ENCODE measurements around the gene ZNF805. TPM values are rescaled to one million over a fixed set of nuclear protein-coding genes. Genes with fewer than 3 reads are reported as not detected.
"Not testable (repeated sequence)": the region's sequence is repeated elsewhere in the genome, so short reads cannot be mapped to it uniquely, and the experiment has no call there.

The ZNF805 gene
- total and polyA plus RNA-seq, 2 experiments from 2014 or later = 3.2 to 15.9 TPM

DNA sequence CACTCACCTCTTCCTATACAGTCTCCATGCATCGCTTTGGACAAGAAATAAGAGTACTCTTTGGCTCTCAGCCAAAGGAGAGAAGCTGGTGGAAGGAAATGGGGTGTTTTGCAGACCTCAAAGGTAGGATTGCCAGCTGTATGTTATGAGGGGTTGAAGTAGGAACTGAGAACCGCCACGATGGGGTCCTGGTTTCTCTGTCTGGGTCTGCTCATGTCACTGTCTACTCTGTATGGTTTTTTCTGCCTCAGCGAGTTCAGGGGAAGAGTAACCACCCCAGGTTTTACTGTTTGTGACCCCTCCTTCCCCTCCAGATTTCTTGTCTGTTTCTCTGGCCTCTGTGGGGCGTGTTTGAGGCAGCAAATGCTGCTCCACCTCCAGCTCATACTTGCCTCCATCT lies 4.1 kb downstream of the ZNF805 start:
- no peaks in the 10 kb centered on the region for H4K20me1 ChIP-seq (ENCODE audit: insufficient read depth)
- H2AFZ ChIP-seq = no peak overlapping the region
- TF ChIP-seq EZH2phosphoT487 (IDR thresholded peaks at IDR 0.05; ENCODE audit: insufficient read depth, low read depth) (no peak), EZH2 (IDR thresholded peaks at IDR 0.05; ENCODE audit: insufficient read depth, poor library complexity, severe bottlenecking) (no peak)
- WGBS, 2 experiments (ENCODE audit: low coverage in 1 of 2, low lambda C conversion rate in 2 of 2, missing lambda C conversion rate in 2 of 2) = 92 to 94% methylated on average over 5 of the region's 5 CpGs
- peaks cover 23% of the 10 kb centered on the region; the same call in 1 of the 2 replicates for H3K36me3 ChIP-seq (ENCODE audit: low read depth)
- H3K4me3 ChIP-seq = no peak overlapping the region
- H3K9me2 ChIP-seq (ENCODE audit: insufficient read depth) = no peaks in the 10 kb centered on the region
- no peak overlapping the region for H3K27ac ChIP-seq
- no peaks in the 10 kb centered on the region for H3F3A ChIP-seq (ENCODE audit: insufficient read depth)
- peaks cover 85% of the 10 kb centered on the region for H3K79me2 ChIP-seq (ENCODE audit: insufficient read depth)
- no peak overlapping the region for H3K4me2 ChIP-seq (ENCODE audit: unreplicated experiment)
- no peak overlapping the region for H3K9ac ChIP-seq
- H3K4me1 ChIP-seq (ENCODE audit: insufficient read depth) = peaks cover 12% of the 10 kb centered on the region
- in situ Hi-C loops (cut with MboI) = no loop called here
- no peak for DNase-seq
- no peaks in the 10 kb centered on the region for H3K9me3 ChIP-seq (ENCODE audit: low read depth)
- H3K27me3 ChIP-seq (replicated peaks; ENCODE audit: insufficient read depth) = no peaks in the 10 kb centered on the region

DNA sequence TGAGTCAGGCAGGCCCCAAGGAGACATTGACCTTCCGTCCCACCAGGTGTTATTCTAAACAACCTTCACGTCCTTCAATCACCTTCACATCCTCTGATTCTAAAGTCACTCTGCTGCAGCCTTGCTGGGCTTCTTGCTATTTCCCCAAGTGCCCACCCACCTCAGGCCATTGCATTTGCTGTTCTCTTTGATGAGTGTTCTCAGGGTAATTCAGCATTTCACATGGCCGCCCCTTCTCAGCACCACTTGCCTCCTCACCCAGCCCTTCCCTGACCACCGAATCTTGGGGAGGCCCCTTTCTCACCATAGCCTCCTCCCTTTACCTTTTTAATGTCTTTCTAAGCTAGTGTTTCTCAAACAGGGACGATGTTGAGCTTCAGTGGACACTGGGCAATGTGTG lies 4.6 kb downstream of the ZNF805 start:
- H3K9me2 ChIP-seq (ENCODE audit: insufficient read depth) = no peaks in the 10 kb centered on the region
- H3K79me2 ChIP-seq (ENCODE audit: insufficient read depth) = peaks cover 85% of the 10 kb centered on the region
- H2AFZ ChIP-seq = no peak overlapping the region
- no peaks in the 10 kb centered on the region for H3K27me3 ChIP-seq (replicated peaks; ENCODE audit: insufficient read depth)
- H3K27ac ChIP-seq = no peak overlapping the region
- no peak overlapping the region for H3K4me3 ChIP-seq
- TF ChIP-seq EZH2phosphoT487 (IDR thresholded peaks at IDR 0.05; ENCODE audit: insufficient read depth, low read depth) (no peak), EZH2 (IDR thresholded peaks at IDR 0.05; ENCODE audit: insufficient read depth, poor library complexity, severe bottlenecking) (no peak)
- no peak for DNase-seq
- no peak overlapping the region for H3K9ac ChIP-seq
- peaks cover 23% of the 10 kb centered on the region; the same call in 1 of the 2 replicates for H3K36me3 ChIP-seq (ENCODE audit: low read depth)
- H4K20me1 ChIP-seq (ENCODE audit: insufficient read depth) = no peaks in the 10 kb centered on the region
- no peaks in the 10 kb centered on the region for H3F3A ChIP-seq (ENCODE audit: insufficient read depth)
- H3K9me3 ChIP-seq (ENCODE audit: low read depth) = no peaks in the 10 kb centered on the region
- 94 to 95% methylated on average over 5 of the region's 5 CpGs for WGBS, 2 experiments (ENCODE audit: low coverage in 1 of 2, low lambda C conversion rate in 2 of 2, missing lambda C conversion rate in 2 of 2)
- in situ Hi-C loops (cut with MboI) = no loop called here
- no peak overlapping the region for H3K4me2 ChIP-seq (ENCODE audit: unreplicated experiment)
- H3K4me1 ChIP-seq (ENCODE audit: insufficient read depth) = peaks cover 12% of the 10 kb centered on the region

DNA sequence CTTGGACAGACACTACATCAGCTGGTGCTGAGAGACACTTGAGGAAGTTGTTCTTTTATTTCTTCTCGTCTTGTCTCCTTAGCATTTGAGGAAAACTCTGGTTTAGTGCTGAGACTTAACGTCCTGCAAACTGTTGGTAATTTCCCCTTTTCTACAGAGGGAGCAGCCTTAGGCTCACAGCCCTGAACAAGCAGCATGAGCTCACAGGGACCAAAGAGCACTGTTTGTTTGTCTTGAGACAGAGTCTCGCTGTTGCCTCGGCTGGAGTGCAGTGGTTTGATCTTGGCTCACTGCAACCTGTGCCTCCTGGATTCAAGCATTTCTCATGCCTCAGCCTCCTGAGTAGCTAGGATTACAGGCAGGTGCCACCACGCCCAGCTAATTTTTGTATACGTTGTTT lies 5.5 kb downstream of the ZNF805 start:
- H2AFZ ChIP-seq = no peak overlapping the region
- H3K9ac ChIP-seq = no peak overlapping the region
- no peaks in the 10 kb centered on the region for H4K20me1 ChIP-seq (ENCODE audit: insufficient read depth)
- no peaks in the 10 kb centered on the region for H3K27me3 ChIP-seq (replicated peaks; ENCODE audit: insufficient read depth)
- no peaks in the 10 kb centered on the region for H3K9me3 ChIP-seq (ENCODE audit: low read depth)
- H3K4me2 ChIP-seq (ENCODE audit: unreplicated experiment) = no peak overlapping the region
- in situ Hi-C loops (cut with MboI) = no loop called here
- peaks cover 87% of the 10 kb centered on the region for H3K79me2 ChIP-seq (ENCODE audit: insufficient read depth)
- WGBS, 2 experiments (ENCODE audit: low coverage in 1 of 2, low lambda C conversion rate in 2 of 2, missing lambda C conversion rate in 2 of 2) = 97 to 99% methylated on average over 6 of the region's 6 CpGs
- H3K36me3 ChIP-seq (ENCODE audit: low read depth) = peaks cover 29% of the 10 kb centered on the region; the same call in 1 of the 2 replicates
- no peaks in the 10 kb centered on the region for H3F3A ChIP-seq (ENCODE audit: insufficient read depth)
- H3K9me2 ChIP-seq (ENCODE audit: insufficient read depth) = no peaks in the 10 kb centered on the region
- peaks cover 12% of the 10 kb centered on the region for H3K4me1 ChIP-seq (ENCODE audit: insufficient read depth)
- no peak overlapping the region for H3K4me3 ChIP-seq
- TF ChIP-seq EZH2phosphoT487 (IDR thresholded peaks at IDR 0.05; ENCODE audit: insufficient read depth, low read depth) (no peak), EZH2 (IDR thresholded peaks at IDR 0.05; ENCODE audit: insufficient read depth, poor library complexity, severe bottlenecking) (no peak)
- no peak overlapping the region for H3K27ac ChIP-seq
- no peak for DNase-seq

DNA sequence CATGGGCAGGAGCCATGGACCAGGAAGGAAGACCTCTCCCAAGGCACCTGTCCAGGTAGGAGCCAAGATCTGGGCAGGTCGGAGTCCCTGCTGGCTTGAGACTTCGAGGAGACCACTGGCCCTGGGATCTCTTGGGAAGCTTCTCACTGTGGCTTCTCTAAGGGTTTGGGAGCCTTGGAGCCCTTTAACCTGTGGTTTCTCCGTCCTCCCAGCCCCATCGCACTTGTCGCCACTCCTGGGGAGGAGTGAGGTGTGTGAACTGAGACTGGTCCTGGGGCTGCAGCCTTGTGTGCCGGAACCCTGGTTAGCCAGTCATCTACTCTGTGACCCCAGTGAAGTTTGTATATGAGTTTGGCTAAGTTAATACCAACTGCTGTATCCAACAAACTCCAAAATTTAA lies 8.2 kb downstream of the ZNF805 start:
- no peaks in the 10 kb centered on the region; the same call in 1 of the 2 replicates for H3F3A ChIP-seq (ENCODE audit: insufficient read depth)
- H4K20me1 ChIP-seq (ENCODE audit: insufficient read depth) = no peaks in the 10 kb centered on the region
- H3K27ac ChIP-seq = no peak overlapping the region
- no peak overlapping the region for H3K4me3 ChIP-seq
- peaks cover 55% of the 10 kb centered on the region for H3K36me3 ChIP-seq (ENCODE audit: low read depth)
- no peak overlapping the region for H2AFZ ChIP-seq
- no peak overlapping the region for H3K9ac ChIP-seq
- TF ChIP-seq EZH2 (IDR thresholded peaks at IDR 0.05; ENCODE audit: insufficient read depth, poor library complexity, severe bottlenecking) = no peak
- TF ChIP-seq EZH2phosphoT487 (IDR thresholded peaks at IDR 0.05; ENCODE audit: insufficient read depth, low read depth) = no peak
- H3K4me1 ChIP-seq (ENCODE audit: insufficient read depth) = no peaks in the 10 kb centered on the region
- no peaks in the 10 kb centered on the region for H3K9me2 ChIP-seq (ENCODE audit: insufficient read depth)
- in situ Hi-C loops (cut with MboI) = no loop called here
- no peaks in the 10 kb centered on the region for H3K9me3 ChIP-seq (ENCODE audit: low read depth)
- no peaks in the 10 kb centered on the region for H3K27me3 ChIP-seq (replicated peaks; ENCODE audit: insufficient read depth)
- DNase-seq = no peak
- WGBS, 2 experiments (ENCODE audit: low coverage in 1 of 2, low lambda C conversion rate in 2 of 2, missing lambda C conversion rate in 2 of 2) = 82 to 83% methylated on average over 6 of the region's 6 CpGs
- H3K4me2 ChIP-seq (ENCODE audit: unreplicated experiment) = no peak overlapping the region
- H3K79me2 ChIP-seq (ENCODE audit: insufficient read depth) = peaks cover 82% of the 10 kb centered on the region

DNA sequence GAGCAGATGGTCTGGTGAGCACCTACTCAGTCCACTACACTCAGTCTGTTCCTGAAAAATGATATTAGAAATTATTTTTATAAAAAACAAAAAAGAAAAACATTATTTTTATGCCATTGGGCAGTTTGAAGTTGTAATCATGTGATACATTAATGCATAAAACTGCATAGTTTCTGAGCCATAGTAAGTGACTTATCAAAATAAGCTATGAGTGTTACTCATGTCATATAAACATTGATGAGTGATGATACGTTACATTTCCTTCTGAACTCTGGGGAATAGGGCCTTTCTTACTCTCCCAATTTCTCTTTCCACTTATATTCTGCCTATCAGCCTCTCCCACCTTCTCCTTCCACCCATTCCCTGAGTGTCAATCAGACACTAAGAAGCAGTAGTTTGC lies 8.9 kb downstream of the ZNF805 start:
- H3K9me2 ChIP-seq (ENCODE audit: insufficient read depth) = no peaks in the 10 kb centered on the region
- no peaks in the 10 kb centered on the region; the same call in none of the 2 replicates for H3F3A ChIP-seq (ENCODE audit: insufficient read depth)
- H3K4me1 ChIP-seq (ENCODE audit: insufficient read depth) = no peaks in the 10 kb centered on the region
- H3K9me3 ChIP-seq (ENCODE audit: low read depth) = no peaks in the 10 kb centered on the region
- no peak overlapping the region for H3K9ac ChIP-seq
- in situ Hi-C loops (cut with MboI) = no loop called here
- no peaks in the 10 kb centered on the region for H3K27me3 ChIP-seq (replicated peaks; ENCODE audit: insufficient read depth)
- no peak overlapping the region for H3K4me2 ChIP-seq (ENCODE audit: unreplicated experiment)
- TF ChIP-seq EZH2phosphoT487 (IDR thresholded peaks at IDR 0.05; ENCODE audit: insufficient read depth, low read depth) (no peak), EZH2 (IDR thresholded peaks at IDR 0.05; ENCODE audit: insufficient read depth, poor library complexity, severe bottlenecking) (no peak)
- no peak for DNase-seq
- WGBS, 2 experiments (ENCODE audit: low coverage in 1 of 2, low lambda C conversion rate in 2 of 2, missing lambda C conversion rate in 2 of 2) = 79 to 82% methylated on average over 1 of the region's 1 CpG
- H3K36me3 ChIP-seq (ENCODE audit: low read depth) = peaks cover 58% of the 10 kb centered on the region
- H3K27ac ChIP-seq = no peak overlapping the region
- no peak overlapping the region for H3K4me3 ChIP-seq
- H4K20me1 ChIP-seq (ENCODE audit: insufficient read depth) = no peaks in the 10 kb centered on the region
- peaks cover 82% of the 10 kb centered on the region for H3K79me2 ChIP-seq (ENCODE audit: insufficient read depth)
- H2AFZ ChIP-seq = no peak overlapping the region

DNA sequence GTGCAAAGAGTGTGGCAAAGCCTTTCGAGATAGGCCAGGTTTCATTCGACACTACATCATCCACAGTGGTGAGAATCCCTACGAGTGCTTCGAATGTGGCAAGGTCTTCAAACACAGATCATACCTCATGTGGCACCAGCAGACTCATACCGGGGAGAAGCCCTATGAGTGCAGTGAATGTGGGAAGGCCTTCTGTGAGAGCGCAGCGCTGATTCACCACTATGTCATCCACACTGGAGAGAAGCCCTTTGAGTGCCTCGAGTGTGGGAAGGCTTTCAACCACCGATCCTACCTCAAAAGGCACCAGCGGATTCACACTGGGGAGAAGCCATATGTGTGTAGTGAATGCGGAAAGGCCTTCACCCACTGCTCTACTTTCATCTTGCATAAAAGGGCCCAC lies 13.3 kb downstream of the ZNF805 start:
- peaks cover 82% of the 10 kb centered on the region for H3K79me2 ChIP-seq (ENCODE audit: insufficient read depth)
- in situ Hi-C loops (cut with MboI); H3K9me3 ChIP-seq (ENCODE audit: low read depth); H3F3A ChIP-seq (ENCODE audit: insufficient read depth); H3K9me2 ChIP-seq (ENCODE audit: insufficient read depth); H3K4me2 ChIP-seq (ENCODE audit: unreplicated experiment); H3K27ac ChIP-seq; H3K4me1 ChIP-seq (ENCODE audit: insufficient read depth); H3K4me3 ChIP-seq; H3K9ac ChIP-seq; H4K20me1 ChIP-seq (ENCODE audit: insufficient read depth); H2AFZ ChIP-seq; H3K27me3 ChIP-seq (replicated peaks; ENCODE audit: insufficient read depth): not testable (repeated sequence)
- DNase-seq = peak; percentile 12
- WGBS, 2 experiments (ENCODE audit: low coverage in 1 of 2, low lambda C conversion rate in 2 of 2, missing lambda C conversion rate in 2 of 2) = 94 to 97% methylated on average over 11 of the region's 11 CpGs
- H3K36me3 ChIP-seq (ENCODE audit: low read depth) = peaks cover 66% of the 10 kb centered on the region

All from GM23248 (cell line).